BJ (cell line): ENCODE measurements around the gene TAF11. TPM values are rescaled to one million over a fixed set of nuclear protein-coding genes. Genes with fewer than 3 reads are reported as not detected.

Experiments
- CTCF ChIA-PET: fragments of 350-600 bp; formaldehyde crosslinking; extraction: SDS; loops from one replicate; lab custom pipeline; 2021; ENCODE audit warnings: antibody characterized with exemption, inconsistent platforms; lab: Yijun Ruan, JAX
- POLR2A ChIA-PET: fragments of 300-600 bp; sonication (Branson Sonifier 250); formaldehyde crosslinking; extraction: SDS; loops from one replicate; lab custom pipeline; 2021; ENCODE audit warnings: antibody characterized with exemption; lab: Charles Lee
- DNase-seq: peaks from one replicate; pipeline ENCODE4 v3.0.0-alpha.2; 2011; ENCODE audit warnings: low read depth
- H3K27me3 ChIP-seq: 2 replicates; pipeline ENCODE4 v1.6.0; 2011; ENCODE audit warnings: low read length; ENCODE audit not compliant: control insufficient read depth, insufficient read depth
- H3K36me3 ChIP-seq: 2 replicates; pipeline ENCODE4 v1.5.1; 2011; ENCODE audit warnings: low read length; ENCODE audit not compliant: control insufficient read depth, insufficient read depth
- H3K4me3 ChIP-seq: 2 replicates; pipeline ENCODE4 v1.5.1; 2011; ENCODE audit warnings: low read depth, mild to moderate bottlenecking, control low read depth, low read length
- CTCF ChIP-seq: IDR thresholded peaks from 2 replicates; pipeline ENCODE4 v1.5.1; 2011; ENCODE audit warnings: low read depth, mild to moderate bottlenecking, control low read depth, inconsistent platforms, low read length, moderate library complexity; ENCODE audit not compliant: insufficient read depth
- polyA plus RNA-seq: library from polyadenylated mRNA; depleted of rRNA; stranded (reverse); fragments of >200 nt; gene quantifications from 2 replicates; pipeline ENCODE4 v1.2.3, GENCODE V29; 2011

TAF11 gene
- polyA plus RNA-seq, 1 experiment, result 15.2 TPM

- H3K4me3 ChIP-seq, result no peak overlapping the region
- TF ChIP-seq CTCF, result 0 out of 2 replicates have a peak, but pooled peaks have one; percentile 8
- CTCF ChIA-PET, result no interaction called here
- no peak for DNase-seq
- H3K36me3 ChIP-seq, result peaks cover 13% of the 10 kb centered on the region
- POLR2A ChIA-PET, result no interaction called here
- no peaks in the 10 kb centered on the region for H3K27me3 ChIP-seq
Measured at GRCh38 chr6:34867484-34867883, 20.4 kb downstream of the TAF11 start.

GRCh38 chr6:34866509-34866908 is 21.3 kb downstream of the TAF11 start:
- ChIA-PET POLR2A (no interaction called here), CTCF (no interaction called here)
- no peak for TF ChIP-seq CTCF
- H3K36me3 ChIP-seq, result peaks cover 7% of the 10 kb centered on the region
- DNase-seq, result no peak
- no peaks in the 10 kb centered on the region for H3K27me3 ChIP-seq
- H3K4me3 ChIP-seq, result no peak overlapping the region

- no peak for TF ChIP-seq CTCF
- H3K36me3 ChIP-seq, result peaks cover 6% of the 10 kb centered on the region
- no peak overlapping the region for H3K4me3 ChIP-seq
- POLR2A ChIA-PET, result no interaction called here
- no peaks in the 10 kb centered on the region for H3K27me3 ChIP-seq
- CTCF ChIA-PET, result no interaction called here
- DNase-seq, result no peak
Measured at GRCh38 chr6:34865107-34865506, 22.7 kb downstream of the TAF11 start.

DNA sequence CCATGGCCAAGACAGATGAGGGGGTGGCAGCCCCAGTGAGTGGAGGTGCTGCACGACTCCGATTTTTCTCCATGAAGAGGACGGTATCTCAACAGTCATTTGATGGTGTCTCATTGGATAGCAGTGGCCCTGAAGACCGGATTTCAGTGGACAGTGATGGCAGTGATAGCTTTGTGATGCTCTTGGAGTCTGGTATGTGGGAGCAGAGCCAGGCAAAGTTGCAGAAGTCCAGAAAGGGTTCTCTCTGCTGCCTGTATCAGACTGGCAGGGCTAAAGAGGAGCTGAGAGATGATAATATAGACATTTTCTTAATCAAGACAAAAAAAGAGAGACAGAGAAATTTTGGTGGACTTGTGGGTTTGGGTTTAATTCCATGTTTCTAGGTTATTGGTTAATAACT is 23.8 kb downstream of the TAF11 start:
- CTCF ChIA-PET, result interaction anchor here (1.1 kb wide), 1 partner anchor 9 kb away, joined by 4 read pairs; no protein-coding TSS in a partner anchor
- POLR2A ChIA-PET, result no interaction called here
- H3K27me3 ChIP-seq, result no peaks in the 10 kb centered on the region

GRCh38 chr6:34860776-34861175 is 27.1 kb downstream of the TAF11 start:
- POLR2A ChIA-PET, result no interaction called here
- CTCF ChIA-PET, result no interaction called here
- DNase-seq, result no peak
- Histone ChIP-seq H3K4me3 (no peak overlapping the region), H3K36me3 (peaks cover 20% of the 10 kb centered on the region), H3K27me3 (no peaks in the 10 kb centered on the region)
- TF ChIP-seq CTCF, result no peak

More for the DNA sequence above, 23.8 kb downstream of the TAF11 start:
- no peak overlapping the region for H3K4me3 ChIP-seq
- DNase-seq, result no peak
- peaks cover 10% of the 10 kb centered on the region for H3K36me3 ChIP-seq
- no peak for TF ChIP-seq CTCF
